Measurements from ENCODE around the gene LSM4. TPM values are rescaled to one million over a fixed set of nuclear protein-coding genes. Genes with fewer than 3 reads are reported as not detected.

Gene LSM4
- total and polyA plus RNA-seq, 2 of the 13 experiments (the other 11 are each of a cell fraction or from before 2014, with no cell fraction given), result 65.8 to 166 TPM

DNA sequence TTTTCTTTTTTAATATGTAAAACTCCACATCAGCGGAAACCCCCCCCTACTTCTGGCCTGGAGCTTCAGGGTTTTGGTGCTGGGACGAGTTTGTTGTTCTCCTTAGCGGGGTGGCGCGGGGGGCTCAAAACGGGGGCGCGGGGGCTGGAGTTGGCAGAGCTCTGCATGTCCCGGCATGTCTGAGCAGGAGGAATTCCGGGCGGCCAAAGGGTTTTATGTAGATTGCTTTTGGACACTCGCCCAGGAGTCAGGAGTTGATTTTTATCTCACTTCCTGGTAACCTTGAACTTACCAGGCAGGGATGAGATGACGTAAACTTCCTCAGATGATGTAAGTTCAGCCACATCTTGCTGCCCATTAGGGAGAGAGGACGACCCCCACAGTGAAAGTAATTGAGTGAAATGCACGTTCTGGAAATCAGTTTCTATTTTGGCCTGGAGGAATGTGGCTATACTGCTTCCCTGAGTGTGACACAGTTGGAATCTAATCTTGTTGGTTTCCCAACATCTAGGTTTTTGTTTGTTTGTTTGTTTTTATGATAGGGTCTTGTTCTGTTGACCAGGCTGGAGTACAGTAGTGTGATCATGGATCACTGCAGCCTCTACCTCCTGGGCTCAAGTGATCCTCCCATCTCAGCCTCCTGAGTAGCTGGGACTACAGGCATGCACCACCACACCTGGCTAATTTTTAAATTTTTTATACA lies 42.1 kb upstream of the LSM4 start (continued):
- TF ChIP-seq, protein P1, sequence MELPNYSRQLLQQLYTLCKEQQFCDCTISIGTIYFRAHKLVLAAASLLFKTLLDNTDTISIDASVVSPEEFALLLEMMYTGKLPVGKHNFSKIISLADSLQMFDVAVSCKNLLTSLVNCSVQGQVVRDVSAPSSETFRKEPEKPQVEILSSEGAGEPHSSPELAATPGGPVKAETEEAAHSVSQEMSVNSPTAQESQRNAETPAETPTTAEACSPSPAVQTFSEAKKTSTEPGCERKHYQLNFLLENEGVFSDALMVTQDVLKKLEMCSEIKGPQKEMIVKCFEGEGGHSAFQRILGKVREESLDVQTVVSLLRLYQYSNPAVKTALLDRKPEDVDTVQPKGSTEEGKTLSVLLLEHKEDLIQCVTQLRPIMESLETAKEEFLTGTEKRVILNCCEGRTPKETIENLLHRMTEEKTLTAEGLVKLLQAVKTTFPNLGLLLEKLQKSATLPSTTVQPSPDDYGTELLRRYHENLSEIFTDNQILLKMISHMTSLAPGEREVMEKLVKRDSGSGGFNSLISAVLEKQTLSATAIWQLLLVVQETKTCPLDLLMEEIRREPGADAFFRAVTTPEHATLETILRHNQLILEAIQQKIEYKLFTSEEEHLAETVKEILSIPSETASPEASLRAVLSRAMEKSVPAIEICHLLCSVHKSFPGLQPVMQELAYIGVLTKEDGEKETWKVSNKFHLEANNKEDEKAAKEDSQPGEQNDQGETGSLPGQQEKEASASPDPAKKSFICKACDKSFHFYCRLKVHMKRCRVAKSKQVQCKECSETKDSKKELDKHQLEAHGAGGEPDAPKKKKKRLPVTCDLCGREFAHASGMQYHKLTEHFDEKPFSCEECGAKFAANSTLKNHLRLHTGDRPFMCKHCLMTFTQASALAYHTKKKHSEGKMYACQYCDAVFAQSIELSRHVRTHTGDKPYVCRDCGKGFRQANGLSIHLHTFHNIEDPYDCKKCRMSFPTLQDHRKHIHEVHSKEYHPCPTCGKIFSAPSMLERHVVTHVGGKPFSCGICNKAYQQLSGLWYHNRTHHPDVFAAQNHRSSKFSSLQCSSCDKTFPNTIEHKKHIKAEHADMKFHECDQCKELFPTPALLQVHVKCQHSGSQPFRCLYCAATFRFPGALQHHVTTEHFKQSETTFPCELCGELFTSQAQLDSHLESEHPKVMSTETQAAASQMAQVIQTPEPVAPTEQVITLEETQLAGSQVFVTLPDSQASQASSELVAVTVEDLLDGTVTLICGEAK (IDR thresholded peaks at IDR 0.05), result no peak
- TF ChIP-seq, protein P1 (CRISPR knock-in tag; IDR thresholded peaks at IDR 0.05), result no peak
- TF ChIP-seq NFE2L1 (CRISPR knock-in tag; IDR thresholded peaks at IDR 0.05; ENCODE audit: borderline replicate concordance), result no peak
- TF ChIP-seq SATB2 (CRISPR knock-in tag; IDR thresholded peaks at IDR 0.05), result no peak
- TF ChIP-seq RNF2 (conservative IDR thresholded peaks at IDR 0.05; ENCODE audit: low read depth), result no peak
- TF ChIP-seq, protein P2, sequence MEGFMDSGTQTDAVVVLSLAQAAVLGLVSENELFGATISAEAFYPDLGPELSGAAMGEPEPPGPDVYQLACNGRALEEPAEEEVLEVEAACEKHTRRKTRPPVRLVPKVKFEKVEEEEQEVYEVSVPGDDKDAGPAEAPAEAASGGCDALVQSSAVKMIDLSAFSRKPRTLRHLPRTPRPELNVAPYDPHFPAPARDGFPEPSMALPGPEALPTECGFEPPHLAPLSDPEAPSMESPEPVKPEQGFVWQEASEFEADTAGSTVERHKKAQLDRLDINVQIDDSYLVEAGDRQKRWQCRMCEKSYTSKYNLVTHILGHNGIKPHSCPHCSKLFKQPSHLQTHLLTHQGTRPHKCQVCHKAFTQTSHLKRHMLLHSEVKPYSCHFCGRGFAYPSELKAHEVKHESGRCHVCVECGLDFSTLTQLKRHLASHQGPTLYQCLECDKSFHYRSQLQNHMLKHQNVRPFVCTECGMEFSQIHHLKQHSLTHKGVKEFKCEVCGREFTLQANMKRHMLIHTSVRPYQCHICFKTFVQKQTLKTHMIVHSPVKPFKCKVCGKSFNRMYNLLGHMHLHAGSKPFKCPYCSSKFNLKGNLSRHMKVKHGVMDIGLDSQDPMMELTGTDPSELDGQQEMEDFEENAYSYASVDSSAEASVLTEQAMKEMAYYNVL (CRISPR knock-in tag; IDR thresholded peaks at IDR 0.05; ENCODE audit: borderline replicate concordance), result 0 out of 2 replicates have a peak, but pooled peaks have one; percentile 16
- no peak for TF ChIP-seq CAMTA2 (CRISPR knock-in tag; IDR thresholded peaks at IDR 0.05; ENCODE audit: borderline replicate concordance)
- TF ChIP-seq SRSF9 (IDR thresholded peaks at IDR 0.05; ENCODE audit: borderline replicate concordance, insufficient read depth, low read depth, low read length, poor library complexity, severe bottlenecking), result no peak
- TF ChIP-seq CBX5 (CRISPR knock-in tag; IDR thresholded peaks at IDR 0.05; ENCODE audit: borderline replicate concordance), result no peak
- TF ChIP-seq, protein P3, sequence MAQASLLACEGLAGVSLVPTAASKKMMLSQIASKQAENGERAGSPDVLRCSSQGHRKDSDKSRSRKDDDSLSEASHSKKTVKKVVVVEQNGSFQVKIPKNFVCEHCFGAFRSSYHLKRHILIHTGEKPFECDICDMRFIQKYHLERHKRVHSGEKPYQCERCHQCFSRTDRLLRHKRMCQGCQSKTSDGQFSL (CRISPR knock-in tag; IDR thresholded peaks at IDR 0.05), result no peak; the same call in 1 of the 2 replicates
- TF ChIP-seq ZNF543 (CRISPR knock-in tag; IDR thresholded peaks at IDR 0.05), result no peak
- peak in 1 of 2 experiments; percentile 88; a peak in 1 of 4 replicates for TF ChIP-seq KLF16 (CRISPR knock-in tag; IDR thresholded peaks at IDR 0.05)
- TF ChIP-seq EEA1 (CRISPR knock-in tag; IDR thresholded peaks at IDR 0.05; ENCODE audit: borderline replicate concordance), result no peak
- no peak for TF ChIP-seq ZFP36L2 (CRISPR knock-in tag; IDR thresholded peaks at IDR 0.05)
- no peak for TF ChIP-seq ZNF577 (CRISPR knock-in tag; IDR thresholded peaks at IDR 0.05; ENCODE audit: borderline replicate concordance, low read depth)
- TF ChIP-seq, protein P4, sequence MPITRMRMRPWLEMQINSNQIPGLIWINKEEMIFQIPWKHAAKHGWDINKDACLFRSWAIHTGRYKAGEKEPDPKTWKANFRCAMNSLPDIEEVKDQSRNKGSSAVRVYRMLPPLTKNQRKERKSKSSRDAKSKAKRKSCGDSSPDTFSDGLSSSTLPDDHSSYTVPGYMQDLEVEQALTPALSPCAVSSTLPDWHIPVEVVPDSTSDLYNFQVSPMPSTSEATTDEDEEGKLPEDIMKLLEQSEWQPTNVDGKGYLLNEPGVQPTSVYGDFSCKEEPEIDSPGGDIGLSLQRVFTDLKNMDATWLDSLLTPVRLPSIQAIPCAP (CRISPR knock-in tag; IDR thresholded peaks at IDR 0.05; ENCODE audit: low read depth), result no peak
